ENCODE results near the gene EXTL2. TPM values are rescaled to one million over a fixed set of nuclear protein-coding genes. Genes with fewer than 3 reads are reported as not detected.

EXTL2 gene, protein sequence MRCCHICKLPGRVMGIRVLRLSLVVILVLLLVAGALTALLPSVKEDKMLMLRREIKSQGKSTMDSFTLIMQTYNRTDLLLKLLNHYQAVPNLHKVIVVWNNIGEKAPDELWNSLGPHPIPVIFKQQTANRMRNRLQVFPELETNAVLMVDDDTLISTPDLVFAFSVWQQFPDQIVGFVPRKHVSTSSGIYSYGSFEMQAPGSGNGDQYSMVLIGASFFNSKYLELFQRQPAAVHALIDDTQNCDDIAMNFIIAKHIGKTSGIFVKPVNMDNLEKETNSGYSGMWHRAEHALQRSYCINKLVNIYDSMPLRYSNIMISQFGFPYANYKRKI
- 19.2 and 25.6 TPM in 2 replicates for total RNA-seq

DNA sequence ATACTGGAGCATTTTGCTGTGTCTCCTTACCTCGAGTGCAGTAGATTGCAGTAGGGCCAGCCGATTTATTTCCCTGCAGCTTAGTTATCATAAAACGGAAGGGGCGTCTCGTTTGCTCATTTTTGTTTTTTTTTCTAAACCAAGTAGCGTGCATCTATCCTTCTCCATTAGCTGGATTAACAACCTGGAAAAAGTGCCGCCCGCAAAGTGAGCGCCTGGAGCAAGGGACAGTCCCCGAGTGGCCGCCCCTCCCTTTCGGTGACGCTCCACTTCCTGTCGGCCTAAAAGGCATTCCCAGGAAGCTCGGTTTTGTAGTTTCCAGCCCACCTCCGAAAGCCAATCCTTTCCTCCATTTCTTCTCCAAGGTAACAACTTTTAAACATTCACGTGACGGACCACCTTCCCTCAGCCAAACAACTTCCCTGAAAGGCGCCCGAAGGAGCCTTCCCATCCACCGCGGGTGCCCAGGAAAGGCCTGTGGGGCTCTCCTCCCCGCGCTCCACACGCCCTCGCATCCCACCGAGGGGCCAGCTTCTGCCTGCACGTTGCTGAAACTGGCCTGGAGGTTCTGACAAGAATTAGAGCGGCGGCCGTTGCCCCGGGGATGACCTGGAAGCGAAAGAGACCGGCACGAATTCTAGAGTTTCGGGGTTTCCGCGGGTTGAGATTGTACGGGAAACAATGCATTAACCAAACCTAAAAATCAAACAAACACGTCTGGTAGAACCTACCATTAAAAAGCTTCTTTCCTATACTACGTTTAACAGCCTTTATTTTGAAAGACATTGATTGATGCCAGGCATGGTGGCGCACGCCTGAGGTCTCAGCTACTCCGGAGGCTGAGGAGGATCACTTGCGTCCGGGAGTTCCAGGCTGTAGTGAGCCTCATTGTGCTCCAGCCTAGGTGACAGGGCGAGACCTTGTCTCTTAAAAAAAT lies at the start of gene EXTL2:
TSS of gene EXTL2 (minus strand) at position 240 of the 937 bp plus-strand sequence. CDS start 6,085 bp downstream, outside the sequence.

DNA sequence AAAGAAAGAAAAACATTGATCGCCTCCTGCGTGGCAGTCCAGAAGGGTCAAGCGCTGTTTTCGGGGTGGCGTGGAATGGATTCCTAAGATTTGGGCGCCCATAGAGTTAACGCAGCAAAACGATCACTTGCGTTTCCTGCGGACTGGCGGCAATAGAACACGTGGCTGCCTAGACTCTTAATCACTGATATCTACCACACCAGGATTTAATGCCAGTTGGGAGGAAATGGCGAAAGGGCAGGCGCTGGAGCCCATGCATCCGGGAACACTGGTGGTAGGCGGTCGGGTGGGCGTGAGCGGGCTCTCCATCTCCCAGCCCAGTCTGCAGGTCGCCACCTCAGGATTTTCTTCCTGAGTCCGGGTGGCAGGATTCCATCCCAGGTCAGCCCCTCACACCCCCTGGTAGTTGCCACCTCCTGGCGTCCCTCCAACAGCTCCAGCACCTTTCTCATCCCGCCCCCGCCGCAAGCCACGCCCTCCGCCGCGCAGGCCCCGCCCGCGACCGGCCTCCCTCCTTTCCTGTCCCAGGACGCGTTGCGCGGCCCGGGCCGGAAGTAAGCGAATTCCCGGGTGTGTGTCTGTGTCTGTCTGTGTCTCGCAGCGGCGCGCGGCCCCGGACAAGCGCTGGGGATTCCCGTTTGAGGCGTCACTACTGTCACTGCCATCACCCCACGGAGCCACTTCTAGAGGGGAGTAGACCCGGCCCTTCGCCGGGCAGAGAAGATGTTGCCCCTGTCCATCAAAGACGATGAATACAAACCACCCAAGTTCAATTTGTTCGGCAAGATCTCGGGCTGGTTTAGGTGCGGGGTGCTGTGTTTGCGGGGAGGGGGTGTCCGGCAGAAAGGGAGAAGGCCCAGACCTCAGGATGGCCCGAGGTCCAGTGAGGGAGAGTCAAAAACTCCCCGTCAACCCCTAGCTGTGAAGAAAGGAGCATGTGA lies 1.2 kb upstream of the EXTL2 start, which contains the start of gene SLC30A7:
TSS of gene SLC30A7 (plus strand) at position 551 of the 941 bp plus-strand sequence. CDS start at position 724, 173 bp downstream.

Other genes starting within 250 kb of the EXTL2 start
- gene VCAM1, start 175.1 kb downstream of the EXTL2 start, total RNA-seq: 0.79 TPM in 1 of 2 replicates, not detected in the other
- gene SLC30A7, start 1.2 kb upstream of the EXTL2 start, total RNA-seq: 26.3 and 70.1 TPM in 2 replicates
- 28.0 and 31.0 TPM in 2 replicates for gene DPH5, start 130.9 kb upstream of the EXTL2 start, total RNA-seq

All from placental epithelial cell (primary cell).